ENCODE results near the gene PDE12.

The PDE12 gene

GRCh38 chr3:57555738-57556458 lies at the start of gene PDE12:
TSS of gene PDE12 (plus strand) at chr3:57556274. CDS start at chr3:57556380, 106 bp downstream.
- DNase-seq, result peak; percentile 69

- DNase-seq, result no peak
These were observed 43.9 kb upstream of the PDE12 start for GRCh38 chr3:57512166-57512565.

- no peak for DNase-seq
These were observed 37.7 kb upstream of the PDE12 start for GRCh38 chr3:57518276-57518915.

- no peak for DNase-seq
These were observed 25.9 kb upstream of the PDE12 start for GRCh38 chr3:57530071-57530608.

- DNase-seq, result no peak
These were observed 17.6 kb upstream of the PDE12 start for GRCh38 chr3:57538465-57538864.

- DNase-seq, result no peak
These were observed 11.6 kb upstream of the PDE12 start, which contains the start of gene DNAH12 for GRCh38 chr3:57544181-57545125. TSS of gene DNAH12 (minus strand) at chr3:57544344. CDS start at chr3:57542870, 1,474 bp downstream.

GRCh38 chr3:57545636-57546268 lies 10.3 kb upstream of the PDE12 start:
- no peak for DNase-seq

GRCh38 chr3:57546616-57547015 lies 9.5 kb upstream of the PDE12 start:
- no peak for DNase-seq

GRCh38 chr3:57555306-57555705 lies 768 bp upstream of the PDE12 start:
- no peak for DNase-seq

- peak; percentile 34 for DNase-seq
These were observed 498 bp downstream of the PDE12 start for GRCh38 chr3:57556459-57557084.

GRCh38 chr3:57557085-57557537 lies 1.0 kb downstream of the PDE12 start:
- DNase-seq, result no peak

GRCh38 chr3:57559526-57559925 lies 3.5 kb downstream of the PDE12 start:
- DNase-seq, result no peak

- no peak for DNase-seq
These were observed 13.9 kb downstream of the PDE12 start for GRCh38 chr3:57569859-57570450.

- no peak for DNase-seq
These were observed 14.8 kb downstream of the PDE12 start for GRCh38 chr3:57570878-57571277.

- DNase-seq, result no peak
These were observed 16.0 kb downstream of the PDE12 start for GRCh38 chr3:57572096-57572495.

- no peak for DNase-seq
These were observed 20.0 kb downstream of the PDE12 start for GRCh38 chr3:57575966-57576626.

- DNase-seq, result no peak
These were observed 21.7 kb downstream of the PDE12 start for GRCh38 chr3:57577801-57578200.

GRCh38 chr3:57582474-57583168 lies 26.5 kb downstream of the PDE12 start:
- no peak for DNase-seq

- no peak for DNase-seq
These were observed 27.5 kb downstream of the PDE12 start for GRCh38 chr3:57583544-57583943.

- DNase-seq, result no peak
These were observed 30.7 kb downstream of the PDE12 start for GRCh38 chr3:57586778-57587177.

Data from NK-92 treated with Interleukin-12 subunit alpha and Interleukin-12 subunit beta, amount 100 ng/mL, for 24 hours (cell line).